GM18868 (cell line): ENCODE measurements around the gene ZNF341.
A peak's percentile ranks its signal among the peaks of the same experiment; 100 is the strongest.
"Not testable (repeated sequence)": the region's sequence is repeated elsewhere in the genome, so short reads cannot be mapped to it uniquely, and the experiment has no call there.

Source experiments
- ATAC-seq: cut with Tn5 transposase; IDR thresholded peaks from one replicate; pipeline ENCODE4 v1.9.1; 2021; ENCODE audit warnings: mild to moderate bottlenecking, moderate library complexity; ENCODE audit not compliant: unreplicated experiment

Gene ZNF341

DNA sequence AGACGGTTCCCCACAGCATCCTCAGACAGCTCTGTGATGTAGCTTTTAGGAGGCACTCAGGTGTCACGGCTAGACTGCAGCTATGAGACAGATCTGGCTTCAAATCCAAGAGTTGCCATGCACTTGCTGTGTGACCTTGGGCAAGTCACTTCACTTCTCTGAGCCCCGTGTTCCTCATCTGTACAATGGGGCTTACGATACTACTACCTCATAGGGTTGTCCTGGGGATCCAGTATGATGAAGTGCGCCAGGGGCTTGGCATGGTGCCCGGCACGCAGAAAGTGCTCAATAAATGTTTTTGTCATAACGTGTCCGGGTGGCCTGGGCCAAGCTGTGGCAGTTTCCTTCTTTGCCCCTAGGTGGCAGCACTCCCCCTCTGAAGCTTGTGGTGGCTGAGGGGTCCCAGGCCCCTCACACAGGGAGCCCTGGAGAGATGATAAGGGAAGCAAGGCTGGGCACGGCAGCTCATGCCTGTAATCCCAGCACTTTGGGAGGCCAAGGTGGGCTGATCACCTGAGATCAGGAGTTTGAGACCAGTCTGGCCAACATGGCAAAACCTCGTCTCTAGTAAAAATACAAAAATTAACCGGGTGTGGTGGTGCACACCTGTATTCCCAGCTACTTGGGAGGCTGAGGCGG is 60.3 kb downstream of the ZNF341 start:
- ATAC-seq, result no peak

GRCh38 chr20:33792598-33792989 is 60.8 kb downstream of the ZNF341 start:
- not testable (repeated sequence) for ATAC-seq

DNA sequence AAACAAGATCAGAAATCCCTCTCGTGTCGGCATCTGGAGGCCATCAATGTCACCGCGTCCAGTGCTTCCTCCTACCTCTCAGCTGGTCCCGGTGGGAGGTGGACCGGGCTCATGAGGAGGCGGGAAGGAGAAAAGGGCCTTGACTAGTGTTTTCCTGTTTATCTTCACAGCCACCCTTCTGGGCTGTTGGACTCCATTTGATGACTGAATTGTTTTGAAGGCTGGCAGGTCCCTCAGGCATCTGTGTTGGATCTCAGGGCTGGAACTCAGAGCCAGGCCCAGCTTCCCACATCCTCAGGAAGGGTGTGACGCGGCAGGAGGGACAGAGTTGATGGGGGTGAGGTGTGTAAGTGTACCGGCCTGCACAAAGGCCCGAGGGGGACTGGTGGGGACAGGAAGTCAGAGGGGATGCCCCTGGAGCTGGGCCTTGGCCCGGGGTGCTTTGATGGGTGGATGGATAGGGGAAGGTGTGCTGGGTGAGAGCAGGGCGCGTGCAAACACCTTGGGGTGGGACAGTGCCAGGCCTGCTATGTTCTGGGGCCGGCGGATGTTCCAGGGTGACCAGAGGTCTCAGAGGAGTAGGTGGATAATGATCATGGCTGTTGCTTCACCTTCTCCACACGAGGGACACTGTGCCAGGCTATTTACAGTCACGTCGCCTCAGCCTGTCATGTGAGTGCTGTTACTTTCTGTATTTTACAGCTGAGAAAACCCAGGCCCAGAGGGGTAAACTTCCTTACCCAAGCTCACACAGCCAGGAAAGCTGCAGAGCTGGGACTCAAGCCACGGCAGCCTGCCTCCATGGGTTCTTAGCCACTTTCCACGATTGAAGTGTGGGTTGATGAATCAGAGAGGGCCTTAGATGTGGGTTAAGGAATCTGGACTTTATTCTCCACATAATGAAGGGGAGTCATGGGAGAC is 61.5 kb downstream of the ZNF341 start:
- ATAC-seq, result no peak

GRCh38 chr20:33796263-33796906 is 64.6 kb downstream of the ZNF341 start:
- ATAC-seq, result no peak

DNA sequence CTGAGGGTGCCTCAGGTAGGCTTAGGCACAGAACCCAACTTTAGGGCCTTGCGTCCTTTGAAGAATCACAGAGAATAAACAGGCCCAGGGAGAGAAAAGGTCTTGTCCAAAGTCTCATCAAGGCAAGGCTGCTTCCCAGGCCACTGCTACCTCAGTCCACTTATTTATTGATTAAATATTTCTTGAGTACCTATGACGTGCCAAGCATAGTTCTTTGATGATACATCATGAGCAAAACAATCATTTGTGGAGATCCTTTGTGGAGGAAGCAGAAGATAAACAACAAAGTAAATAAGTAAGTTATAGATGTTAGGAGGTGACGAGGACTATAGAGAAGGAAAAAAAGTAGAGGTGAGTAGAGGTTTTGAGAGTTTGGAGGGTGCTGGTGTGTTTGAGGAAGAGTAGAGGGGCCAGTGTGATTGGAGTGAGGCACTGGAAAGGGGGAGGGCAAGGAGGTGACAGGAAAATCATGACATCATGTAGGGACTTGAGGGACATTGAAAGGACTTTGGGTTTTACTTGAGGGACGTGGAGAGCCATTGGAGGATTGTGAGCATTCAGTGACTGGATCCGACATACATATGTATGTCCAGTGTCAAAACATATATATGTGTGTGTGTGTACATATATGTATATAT is 65.2 kb downstream of the ZNF341 start:
- ATAC-seq, result no peak

DNA sequence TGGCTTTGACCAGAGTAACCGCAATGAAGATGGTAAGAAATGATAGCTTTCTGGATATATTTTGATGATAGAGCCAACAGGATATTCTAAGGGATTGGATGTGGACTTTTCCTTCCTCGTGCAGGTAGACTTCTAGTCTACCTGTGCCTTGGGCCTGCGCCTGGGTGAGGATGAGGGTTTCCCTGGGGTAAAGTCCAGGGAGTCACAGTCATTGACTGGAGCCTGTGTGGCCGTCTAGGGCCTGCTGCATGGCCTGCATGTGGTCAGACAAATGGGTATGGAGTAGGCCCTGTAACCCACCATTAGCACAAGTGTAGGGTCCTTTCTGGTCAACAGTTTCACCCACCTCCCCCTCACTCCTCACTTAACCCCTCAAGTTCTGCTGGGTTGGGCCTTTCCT is 66.6 kb downstream of the ZNF341 start:
- ATAC-seq, result no peak

- ATAC-seq, result no peak
These were observed 72.1 kb downstream of the ZNF341 start for GRCh38 chr20:33803921-33804337.

GRCh38 chr20:33808388-33808787 is 76.6 kb downstream of the ZNF341 start:
- ATAC-seq, result no peak

GRCh38 chr20:33810259-33810658 is 78.5 kb downstream of the ZNF341 start:
- no peak for ATAC-seq

- ATAC-seq, result peak; percentile 96
These were observed 79.3 kb downstream of the ZNF341 start, which contains the start of gene CHMP4B for GRCh38 chr20:33810885-33811775. Gene CHMP4B (plus strand): TSS chr20:33811348. CDS start chr20:33811469, 121 bp downstream.

DNA sequence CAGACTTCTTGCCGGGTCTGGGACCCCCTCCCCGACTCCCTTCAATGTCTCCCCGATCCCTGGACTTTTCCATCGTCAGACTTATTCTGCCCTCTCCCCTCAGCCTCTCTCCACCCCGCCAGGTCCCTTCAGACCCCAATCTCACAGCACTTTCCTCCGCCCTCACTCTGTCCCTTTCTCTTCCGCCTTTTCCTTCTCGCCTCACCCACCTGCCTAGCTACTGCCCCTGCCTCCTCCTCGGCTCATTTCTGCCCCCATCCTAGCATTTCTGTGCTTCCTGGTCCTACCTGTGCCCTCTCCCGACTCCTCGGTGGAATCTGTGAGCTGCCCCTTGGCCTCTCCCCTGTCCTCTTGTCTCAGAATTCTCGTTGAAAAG is 80.0 kb downstream of the ZNF341 start:
- no peak for ATAC-seq

GRCh38 chr20:33812152-33812849 is 80.5 kb downstream of the ZNF341 start:
- ATAC-seq, result no peak

DNA sequence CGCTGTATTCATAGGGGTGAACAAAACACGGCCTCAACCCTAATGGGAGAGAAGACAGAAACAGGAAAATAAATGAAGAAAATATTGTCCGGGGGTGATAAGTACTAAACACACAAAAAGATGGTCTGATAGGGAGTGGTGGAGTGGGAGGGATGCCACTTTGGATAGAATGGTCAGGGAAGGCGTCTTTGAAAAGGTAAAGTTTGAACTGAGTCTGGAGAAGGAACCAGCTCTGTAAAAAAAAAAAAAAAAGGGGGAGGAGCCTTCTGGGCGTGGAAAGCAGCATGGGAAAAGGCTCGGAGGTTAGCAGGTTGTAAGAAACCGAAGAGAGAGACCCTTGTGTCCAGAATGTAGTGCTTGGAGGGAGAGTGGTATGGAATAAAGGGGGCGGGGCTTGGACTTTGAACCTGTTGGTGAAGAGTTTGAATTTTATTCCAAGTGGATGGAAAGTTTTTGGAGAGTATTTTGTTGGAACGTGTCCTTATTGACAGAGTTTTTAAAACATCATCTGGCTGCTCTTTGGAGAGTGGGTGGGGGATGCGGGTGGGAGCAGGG is 81.2 kb downstream of the ZNF341 start:
- ATAC-seq, result no peak

DNA sequence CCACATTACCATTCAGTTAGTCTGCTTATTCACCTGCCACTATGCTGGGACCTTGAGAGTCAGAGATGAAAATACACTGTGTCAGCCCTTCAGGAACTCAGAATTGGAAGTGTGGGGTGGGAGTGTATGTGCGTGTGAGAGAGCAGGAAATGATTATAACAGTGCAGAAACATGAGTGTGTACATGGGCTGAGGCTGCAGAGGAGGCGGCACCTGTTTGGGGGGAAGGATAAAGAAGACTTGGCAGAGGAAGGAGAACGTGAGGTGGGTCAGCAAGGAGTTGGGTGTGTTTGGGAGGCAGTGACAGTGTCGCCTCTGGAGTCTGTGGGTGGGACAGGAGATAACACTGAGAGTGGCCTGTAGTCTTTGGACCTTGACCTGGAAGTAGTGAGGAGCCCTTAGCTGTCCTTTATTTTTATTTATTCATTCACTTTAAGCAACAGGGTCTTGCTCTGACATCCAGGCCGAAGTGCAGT is 82.5 kb downstream of the ZNF341 start:
- no peak for ATAC-seq

- no peak for ATAC-seq
These were observed 83.9 kb downstream of the ZNF341 start for GRCh38 chr20:33815671-33816070.

GRCh38 chr20:33816191-33816590 is 84.4 kb downstream of the ZNF341 start:
- ATAC-seq, result no peak

DNA sequence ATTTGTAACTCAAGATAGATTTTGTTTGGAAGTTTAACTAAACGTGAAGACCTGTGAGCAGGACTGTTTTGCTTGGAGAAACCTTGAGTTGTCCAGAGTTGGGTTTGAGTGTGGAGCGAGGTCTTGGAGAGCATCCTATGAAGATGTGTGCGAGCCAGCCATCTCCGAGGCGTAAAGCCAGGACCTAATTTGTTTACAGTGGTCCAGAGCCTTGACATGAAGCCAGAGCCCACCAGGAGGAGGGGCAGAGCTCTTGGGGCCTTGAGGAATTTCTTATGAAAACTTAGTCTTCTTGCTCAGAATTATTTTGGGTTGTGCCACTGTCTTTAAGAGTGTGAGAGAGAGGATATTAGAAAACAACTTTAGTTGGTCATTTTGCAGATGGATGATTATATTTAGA is 85.6 kb downstream of the ZNF341 start:
- no peak for ATAC-seq

GRCh38 chr20:33819456-33819855 is 87.7 kb downstream of the ZNF341 start:
- no peak for ATAC-seq

DNA sequence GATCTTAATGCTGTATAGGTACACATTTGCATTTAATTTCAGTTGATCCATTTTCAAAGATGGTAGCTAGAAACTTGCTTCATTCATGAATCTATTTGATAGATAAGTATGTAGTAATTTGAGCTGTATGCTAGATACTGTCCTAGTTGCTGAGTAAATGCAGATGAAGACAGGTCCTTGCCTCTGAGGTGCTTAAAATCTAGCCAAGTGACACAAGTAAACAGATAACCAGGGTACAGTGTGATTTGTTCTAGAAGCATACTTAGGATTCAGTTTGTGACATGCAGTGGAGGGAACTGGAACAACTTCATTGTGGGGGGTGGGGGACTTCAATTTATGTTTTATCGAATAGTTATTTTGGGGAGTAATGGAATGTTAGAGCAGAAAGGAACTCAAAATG is 88.6 kb downstream of the ZNF341 start:
- ATAC-seq, result no peak
